Astrocyte (in vitro differentiated cells and primary cell): ENCODE measurements around the gene DDO.

ENCODE experiments used
- CTCF ChIP-seq: IDR thresholded peaks from 2 replicates; pipeline ENCODE4 v1.5.1; 2011; ENCODE audit warnings: low read depth, mild to moderate bottlenecking, inconsistent platforms, low read length, moderate library complexity; ENCODE audit not compliant: insufficient read depth
- EZH2 ChIP-seq: IDR thresholded peaks from 2 replicates; pipeline ENCODE4 v1.6.1; 2012; ENCODE audit warnings: mild to moderate bottlenecking, low read length, inconsistent platforms; ENCODE audit not compliant: insufficient read depth

GRCh38 chr6:110415086-110415916 is at the start of gene DDO:
- no peak for TF ChIP-seq CTCF
- TF ChIP-seq EZH2: no peak
